Spinal cord (tissue), 10 donors: Measurements from ENCODE around the gene EFHD2. TPM values are rescaled to one million over a fixed set of nuclear protein-coding genes. Genes with fewer than 3 reads are reported as not detected.
A peak's percentile ranks its signal among the peaks of the same experiment; 100 is the strongest.

Source experiments
- DNase-seq, 6 donors: peaks; one replicate each; pipeline versions ENCODE4 v3.0.0 to v3.0.0-alpha.2; 2013 to 2015; ENCODE audit warnings: low spot score in 6 of 6, low read depth in 4 of 6
- H3K27ac ChIP-seq: one replicate; pipeline ENCODE4 v1.5.1; 2013; ENCODE audit warnings: low read depth, low read length, control low read depth
- H3K27me3 ChIP-seq: one replicate; pipeline ENCODE4 v1.6.1; 2013; ENCODE audit warnings: low read length; ENCODE audit not compliant: control insufficient read depth, insufficient read depth
- H3K36me3 ChIP-seq: one replicate; pipeline ENCODE4 v1.6.1; 2013; ENCODE audit warnings: low read length; ENCODE audit not compliant: control insufficient read depth, insufficient read depth
- H3K4me1 ChIP-seq: one replicate; pipeline ENCODE4 v1.6.1; 2013; ENCODE audit warnings: low read length; ENCODE audit not compliant: control insufficient read depth, insufficient read depth
- H3K4me3 ChIP-seq: one replicate; pipeline ENCODE4 v1.5.1; 2013; ENCODE audit warnings: low read depth, low read length, control low read depth
- H3K9me3 ChIP-seq: one replicate; pipeline ENCODE4 v1.6.1; 2013; ENCODE audit warnings: low read length; ENCODE audit not compliant: control insufficient read depth, insufficient read depth
- WGBS: methylation state at CpG from one replicate; pipeline ENCODE4 v1.1.5; 2013; ENCODE audit warnings: missing lambda C conversion rate; ENCODE audit not compliant: insufficient coverage; 5-methylcytosine and 5-hydroxymethylcytosine counted together
- polyA plus RNA-seq, 2 donors: library from polyadenylated mRNA; unstranded; fragments of 120-200 nt; gene quantifications; one replicate each; pipeline ENCODE4 v1.2.1, GENCODE V29; 2013; ENCODE audit not compliant: insufficient read length in 2 of 2
- total RNA-seq, 2 donors: library from RNA; depleted of rRNA in 1 of 2; stranded (reverse); fragments of 120-200 nt in 1 of 2; fragments of >200 nt in 1 of 2; gene quantifications; one replicate each; pipeline versions ENCODE4 v1.2.3 to v1.2.4, GENCODE V29; 2013 to 2014
- donor health status: healthy.

The EFHD2 gene
- total and polyA plus RNA-seq, 4 donors, result 10.8 to 45.8 (median 28.8) TPM

- 62% methylated on average over 17 of the region's 18 CpGs for WGBS
- Histone ChIP-seq H3K27ac (no peak overlapping the region), H3K27me3 (no peaks in the 10 kb centered on the region), H3K4me1 (peaks cover 44% of the 10 kb centered on the region), H3K4me3 (no peak overlapping the region), H3K36me3 (peaks cover 31% of the 10 kb centered on the region), H3K9me3 (no peaks in the 10 kb centered on the region)
- DNase-seq, result peak in 2 of 6 donors; percentile 43 to 66
Observed at GRCh38 chr1:15418806-15419515, 9.3 kb downstream of the EFHD2 start.

DNA sequence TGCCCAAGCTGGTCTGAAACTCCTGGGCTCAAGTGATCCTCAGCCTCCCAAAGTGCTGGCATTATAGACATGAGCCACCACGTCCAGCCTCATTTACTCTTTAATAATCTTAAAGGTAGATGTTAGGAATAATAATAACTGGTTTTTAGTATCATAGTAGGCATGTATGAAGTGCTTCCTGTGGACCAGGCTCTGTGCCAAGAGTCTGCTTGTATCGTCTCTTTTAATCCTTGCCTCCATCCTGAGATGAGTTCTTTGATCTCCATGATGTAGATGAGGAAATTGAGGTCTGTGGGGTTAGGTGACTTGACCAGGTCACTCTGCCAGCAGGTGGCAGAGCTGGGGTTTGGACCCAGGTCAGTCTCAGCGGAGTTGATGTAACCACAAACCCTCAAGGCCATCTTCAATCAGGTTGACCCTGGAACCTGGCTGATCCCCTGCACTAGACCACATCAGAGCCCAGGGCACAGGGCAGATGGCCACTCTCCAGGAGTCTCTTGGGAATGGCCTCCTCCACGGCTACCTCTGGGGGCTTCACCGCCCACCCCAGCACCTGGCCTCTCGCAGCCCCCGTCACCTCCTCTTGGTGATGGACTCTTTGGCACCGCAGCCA is 11.3 kb downstream of the EFHD2 start:
- DNase-seq, result no peak
- Histone ChIP-seq H3K27me3 (no peaks in the 10 kb centered on the region), H3K27ac (no peak overlapping the region), H3K4me3 (no peak overlapping the region), H3K9me3 (no peaks in the 10 kb centered on the region), H3K4me1 (peaks cover 33% of the 10 kb centered on the region), H3K36me3 (peaks cover 29% of the 10 kb centered on the region)
- 72% methylated on average over 7 of the region's 8 CpGs for WGBS

DNA sequence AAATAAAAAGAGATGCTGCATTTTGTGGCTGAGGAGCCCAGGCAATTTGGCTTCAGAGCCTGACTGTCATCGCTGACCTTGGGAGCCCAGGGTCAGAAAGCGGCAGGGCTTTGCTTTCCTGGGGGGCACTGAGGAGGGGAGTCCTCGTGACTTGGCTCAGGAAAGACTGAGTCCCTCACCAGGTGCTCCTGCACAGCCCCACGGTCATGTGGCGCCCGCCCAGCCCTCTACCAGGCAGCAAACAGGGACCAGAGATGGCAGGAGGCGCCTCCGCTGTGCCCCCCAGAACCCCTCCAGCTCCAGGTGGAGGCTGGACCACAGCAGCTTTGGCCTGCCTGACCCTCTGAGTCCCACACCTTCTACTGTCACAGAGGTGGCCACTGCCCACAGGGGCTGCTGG is 13.2 kb downstream of the EFHD2 start:
- Histone ChIP-seq H3K36me3 (peaks cover 41% of the 10 kb centered on the region), H3K4me1 (peaks cover 42% of the 10 kb centered on the region), H3K4me3 (no peak overlapping the region), H3K27me3 (no peaks in the 10 kb centered on the region), H3K27ac (no peak overlapping the region), H3K9me3 (no peaks in the 10 kb centered on the region)
- 85% methylated on average over 8 of the region's 8 CpGs for WGBS
- DNase-seq, result no peak

DNA sequence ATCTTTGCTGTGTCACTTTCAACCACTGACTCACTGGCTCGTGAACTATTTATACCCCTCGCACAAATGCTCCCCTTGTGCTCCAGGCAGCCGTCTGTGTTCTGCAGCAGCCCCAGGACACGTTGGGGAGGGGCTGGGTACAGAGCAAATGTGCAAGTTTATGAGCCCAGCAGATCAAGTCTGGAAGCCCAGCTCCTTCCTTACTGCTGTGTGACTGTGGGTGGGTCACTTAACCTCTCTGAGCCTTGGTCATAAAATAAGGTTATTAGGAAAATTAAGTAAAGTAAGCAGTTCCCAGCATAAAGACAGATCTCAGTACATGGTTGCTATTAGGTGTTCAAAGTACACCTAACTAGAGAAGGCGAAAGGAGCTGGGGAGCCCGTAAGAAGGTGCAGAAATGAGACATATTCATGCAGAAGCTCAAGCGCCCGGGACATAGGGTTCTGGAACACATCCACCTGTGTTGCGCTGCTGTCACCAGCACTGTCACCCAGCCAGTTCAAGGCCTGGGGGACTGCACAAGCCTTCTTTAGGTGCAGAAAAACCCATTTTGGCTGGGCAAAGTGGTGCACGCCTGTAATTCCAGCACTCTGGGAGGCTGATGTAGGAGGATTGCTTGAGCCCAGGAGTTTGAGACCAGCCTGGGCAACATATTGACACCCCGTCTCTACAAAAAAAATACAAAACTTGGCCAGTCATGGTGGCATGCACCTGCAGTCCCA is 13.8 kb downstream of the EFHD2 start:
- Histone ChIP-seq H3K9me3 (no peaks in the 10 kb centered on the region), H3K4me1 (peaks cover 42% of the 10 kb centered on the region), H3K4me3 (no peak overlapping the region), H3K27me3 (no peaks in the 10 kb centered on the region), H3K36me3 (peaks cover 46% of the 10 kb centered on the region), H3K27ac (no peak overlapping the region)
- WGBS, result 80% methylated on average over 10 of the region's 11 CpGs
- no peak for DNase-seq

DNA sequence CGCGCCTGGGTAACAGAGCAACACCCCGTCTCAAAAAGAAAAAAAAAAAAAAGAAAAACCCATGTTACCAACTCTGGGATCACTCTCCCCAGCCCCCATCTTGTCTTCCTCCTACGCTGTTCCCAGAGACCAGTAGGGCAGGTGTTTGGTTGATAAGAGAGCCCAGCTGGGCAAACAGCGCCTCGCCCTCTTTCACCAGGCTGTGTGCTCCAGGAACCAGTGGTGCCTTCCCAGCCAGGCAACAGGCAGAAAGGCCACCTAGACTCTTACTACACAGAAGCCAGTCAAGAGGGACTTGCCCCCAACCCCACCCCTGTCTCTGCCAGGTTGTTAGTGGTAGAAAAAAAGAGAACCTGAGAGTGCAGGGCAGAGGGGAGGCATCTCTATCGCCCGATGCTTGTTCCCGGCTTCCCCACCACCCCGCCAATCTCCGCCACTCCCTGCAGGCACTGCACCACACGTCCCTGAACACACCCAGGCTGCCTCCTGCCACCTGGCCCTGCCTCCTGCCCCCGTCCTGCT is 14.5 kb downstream of the EFHD2 start:
- WGBS, result 69% methylated on average over 7 of the region's 13 CpGs
- peaks cover 50% of the 10 kb centered on the region for H3K36me3 ChIP-seq
- H3K4me3 ChIP-seq, result no peak overlapping the region
- no peak overlapping the region for H3K27ac ChIP-seq
- H3K27me3 ChIP-seq, result no peaks in the 10 kb centered on the region
- DNase-seq, result no peak
- H3K4me1 ChIP-seq, result peaks cover 41% of the 10 kb centered on the region
- H3K9me3 ChIP-seq, result no peaks in the 10 kb centered on the region

- Histone ChIP-seq H3K27me3 (no peaks in the 10 kb centered on the region), H3K36me3 (peaks cover 56% of the 10 kb centered on the region), H3K27ac (no peak overlapping the region), H3K9me3 (no peaks in the 10 kb centered on the region), H3K4me3 (no peak overlapping the region), H3K4me1 (peaks cover 33% of the 10 kb centered on the region)
- DNase-seq, result no peak
- no CpG with 5 or more reads among the region's 5 CpGs for WGBS
Observed at GRCh38 chr1:15424981-15425380, 15.3 kb downstream of the EFHD2 start.

DNA sequence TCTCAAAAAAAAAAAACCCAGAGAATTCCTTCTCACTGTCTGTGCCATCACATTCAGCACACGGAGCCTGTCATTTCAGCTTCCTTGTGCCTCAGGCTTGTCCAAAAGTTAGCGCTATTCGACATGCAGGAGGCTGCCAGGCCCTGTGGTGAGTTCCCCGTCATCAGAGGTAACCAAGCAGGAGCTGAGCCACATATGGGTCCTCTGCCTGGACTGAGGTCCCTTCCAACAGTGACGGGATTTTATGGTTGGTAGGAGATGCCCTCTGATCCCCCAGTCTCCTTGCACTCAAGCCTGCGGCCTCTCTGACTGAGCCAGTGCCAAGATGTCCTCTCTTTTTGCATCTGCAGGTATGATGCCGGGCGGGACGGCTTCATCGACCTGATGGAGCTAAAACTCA is 15.8 kb downstream of the EFHD2 start:
- DNase-seq, result no peak
- H3K27me3 ChIP-seq, result no peaks in the 10 kb centered on the region
- peaks cover 61% of the 10 kb centered on the region for H3K36me3 ChIP-seq
- WGBS, result 93% methylated on average over 10 of the region's 10 CpGs
- H3K4me3 ChIP-seq, result no peak overlapping the region
- H3K27ac ChIP-seq, result no peak overlapping the region
- H3K9me3 ChIP-seq, result no peaks in the 10 kb centered on the region
- peaks cover 33% of the 10 kb centered on the region for H3K4me1 ChIP-seq

GRCh38 chr1:15425958-15426357 is 16.3 kb downstream of the EFHD2 start:
- no peaks in the 10 kb centered on the region for H3K27me3 ChIP-seq
- no peak overlapping the region for H3K4me3 ChIP-seq
- no peaks in the 10 kb centered on the region for H3K9me3 ChIP-seq
- DNase-seq, result no peak
- H3K36me3 ChIP-seq, result peaks cover 66% of the 10 kb centered on the region
- peaks cover 36% of the 10 kb centered on the region for H3K4me1 ChIP-seq
- no peak overlapping the region for H3K27ac ChIP-seq
- WGBS, result 100% methylated on average over 2 of the region's 6 CpGs

DNA sequence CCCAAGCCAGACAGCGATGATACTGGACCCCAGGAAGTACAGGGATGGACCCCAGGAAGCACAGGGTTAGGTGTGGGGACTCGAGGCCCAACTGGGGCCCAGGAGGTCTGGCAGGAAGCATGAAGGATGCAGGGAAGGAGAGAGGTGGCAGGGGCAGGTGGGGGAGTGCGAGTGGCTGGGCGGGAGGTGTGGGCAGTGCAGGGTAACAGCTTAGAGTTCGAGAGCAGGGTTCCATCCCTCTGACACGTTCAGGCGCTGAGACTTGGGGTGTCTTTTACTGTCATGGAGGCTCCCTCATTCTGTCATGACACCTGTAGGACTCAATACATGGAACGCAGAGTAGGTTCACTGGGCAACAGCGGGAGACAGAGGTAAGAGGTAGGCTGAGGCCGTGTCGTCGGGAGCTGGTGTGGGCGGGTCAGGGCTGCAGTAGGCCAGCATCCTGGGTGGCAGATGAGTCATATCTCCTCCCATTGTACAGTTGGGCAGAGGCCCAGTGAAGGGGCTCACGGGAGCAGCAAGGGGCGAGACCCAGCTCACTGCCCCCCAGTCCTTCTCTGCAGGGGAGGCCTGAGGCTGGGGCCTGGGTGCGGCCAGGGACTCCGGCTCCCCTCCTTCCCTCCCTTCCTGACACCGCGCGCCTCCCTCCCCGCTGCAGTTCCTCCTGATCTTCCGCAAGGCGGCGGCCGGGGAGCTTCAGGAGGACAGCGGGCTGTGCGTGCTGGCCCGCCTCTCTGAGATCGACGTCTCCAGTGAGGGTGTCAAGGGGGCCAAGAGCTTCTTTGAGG is 17.0 kb downstream of the EFHD2 start:
- Histone ChIP-seq H3K9me3 (no peaks in the 10 kb centered on the region), H3K4me3 (no peak overlapping the region), H3K27me3 (no peaks in the 10 kb centered on the region), H3K36me3 (peaks cover 66% of the 10 kb centered on the region), H3K27ac (no peak overlapping the region), H3K4me1 (peaks cover 29% of the 10 kb centered on the region)
- WGBS, result 71% methylated on average over 20 of the region's 30 CpGs
- no peak for DNase-seq
